SU-DHL-6 (cell line): ENCODE results near the gene XRN2.

Source experiments
- H2AFZ ChIP-seq: fragments of 200-600 bp; sonication (generic); 2 replicates; pipeline ENCODE4 v1.6.1; 2014; ENCODE audit warnings: low read depth, mild to moderate bottlenecking, moderate library complexity, mixed read lengths, antibody characterized with exemption, low read length; ENCODE audit not compliant: severe bottlenecking
- H3F3A ChIP-seq: fragments of 200-600 bp; shearing (Covaris generic); 2 replicates; pipeline ENCODE4 v1.6.0; 2016; ENCODE audit warnings: antibody characterized with exemption, mild to moderate bottlenecking; ENCODE audit not compliant: insufficient read depth
- H3K27ac ChIP-seq: fragments of 200-600 bp; sonication (generic); 2 replicates; pipeline ENCODE4 v1.5.1; 2016; ENCODE audit warnings: low read depth, mild to moderate bottlenecking, low read length, moderate library complexity, mixed read lengths
- H3K27me3 ChIP-seq: fragments of 200-600 bp; sonication (generic), shearing (Covaris generic); 2 replicates; pipeline ENCODE4 v1.6.0; 2014; ENCODE audit warnings: mild to moderate bottlenecking, low read length
- H3K36me3 ChIP-seq: fragments of 200-600 bp; sonication (generic); 2 replicates; pipeline ENCODE4 v1.6.1; 2014; ENCODE audit warnings: mild to moderate bottlenecking, low read length, mixed read lengths
- H3K4me2 ChIP-seq: fragments of 300-600, 200-600 bp; shearing (Covaris generic), sonication (generic); 2 replicates; pipeline ENCODE4 v1.6.0; 2014; ENCODE audit warnings: low read length, low read depth, mild to moderate bottlenecking; ENCODE audit not compliant: poor library complexity, severe bottlenecking
- H3K4me3 ChIP-seq: fragments of 200-600 bp; sonication (generic); 2 replicates; pipeline ENCODE4 v1.5.1; 2014; ENCODE audit warnings: antibody characterized with exemption, low read length, mild to moderate bottlenecking, mixed read lengths; ENCODE audit not compliant: insufficient read depth, poor library complexity, severe bottlenecking
- H3K79me2 ChIP-seq: fragments of 200-600 bp; sonication (generic); 2 replicates; pipeline ENCODE4 v1.6.1; 2014; ENCODE audit warnings: mild to moderate bottlenecking, low read length, moderate library complexity; ENCODE audit not compliant: insufficient read depth
- H3K9ac ChIP-seq: fragments of 200-600 bp; sonication (generic); 2 replicates; pipeline ENCODE4 v1.7.0; 2014; ENCODE audit warnings: mild to moderate bottlenecking, low read length
- H3K9me2 ChIP-seq: fragments of 200-600 bp; sonication (generic); replicated peaks from 2 replicates; pipeline ENCODE4 v1.6.1; 2014; ENCODE audit warnings: low read length; ENCODE audit not compliant: insufficient read depth
- H3K9me3 ChIP-seq: fragments of 200-600 bp; sonication (generic); 2 replicates; pipeline ENCODE4 v1.6.1; 2014; ENCODE audit warnings: low read length, mixed read lengths; ENCODE audit not compliant: insufficient read depth
- H4K20me1 ChIP-seq: fragments of 200-600 bp; sonication (generic); 2 replicates; pipeline ENCODE4 v1.6.1; 2014; ENCODE audit warnings: low read depth, mild to moderate bottlenecking, antibody characterized with exemption, low read length, moderate library complexity, mixed read lengths
- CTCF ChIP-seq: fragments of 200-600 bp; sonication (generic); IDR thresholded peaks from one replicate; pipeline ENCODE4 v1.5.1; 2017; ENCODE audit warnings: antibody characterized with exemption, mild to moderate bottlenecking, low read length, moderate library complexity; ENCODE audit not compliant: insufficient read depth, poor library complexity, severe bottlenecking
- EZH2phosphoT487 ChIP-seq: fragments of 200-600 bp; sonication (generic), shearing (Covaris generic); conservative IDR thresholded peaks from 2 replicates; pipeline ENCODE4 v1.6.1; 2018; ENCODE audit warnings: mild to moderate bottlenecking, antibody characterized with exemption, low read length, moderate library complexity, mixed read lengths

XRN2 gene

DNA sequence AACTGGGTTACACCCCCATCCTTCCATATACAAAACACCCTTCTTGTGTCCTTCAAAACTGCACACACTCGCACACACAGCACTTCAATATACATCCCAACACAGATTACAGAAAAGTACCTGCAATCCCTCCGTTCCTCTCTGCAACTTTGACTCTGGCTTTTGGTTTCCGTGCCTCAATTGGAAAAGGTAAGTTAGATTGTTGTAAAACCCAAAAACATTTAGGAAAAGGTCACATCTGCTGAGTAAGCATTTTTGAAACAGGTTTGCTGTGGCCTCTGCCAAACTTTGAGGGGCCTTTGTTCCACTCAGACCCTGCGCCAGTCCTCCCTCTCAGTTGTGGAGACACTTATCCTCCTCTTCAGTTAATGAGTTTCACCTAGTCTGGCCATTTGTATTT is 90.0 kb downstream of the XRN2 start:
- Histone ChIP-seq H3K27ac (no peak overlapping the region), H3K27me3 (no peaks in the 10 kb centered on the region), H3K9me2 (no peaks in the 10 kb centered on the region), H3K4me2 (no peak overlapping the region), H3K4me3 (no peak overlapping the region), H3K79me2 (no peaks in the 10 kb centered on the region), H3K9me3 (no peaks in the 10 kb centered on the region), H4K20me1 (no peaks in the 10 kb centered on the region), H3F3A (peaks cover 11% of the 10 kb centered on the region; the same call in 1 of the 2 replicates), H3K36me3 (no peaks in the 10 kb centered on the region), H3K9ac (no peak overlapping the region), H2AFZ (no peak overlapping the region)
- no peak for TF ChIP-seq CTCF
- no peak for TF ChIP-seq EZH2phosphoT487

GRCh38 chr20:21393816-21394519 is 90.8 kb downstream of the XRN2 start:
- Histone ChIP-seq H3K36me3 (no peaks in the 10 kb centered on the region), H2AFZ (no peak overlapping the region), H3F3A (peaks cover 11% of the 10 kb centered on the region; the same call in 1 of the 2 replicates), H3K9me2 (no peaks in the 10 kb centered on the region), H3K9me3 (no peaks in the 10 kb centered on the region), H3K27me3 (no peaks in the 10 kb centered on the region), H3K4me3 (no peak overlapping the region), H3K27ac (no peak overlapping the region), H4K20me1 (no peaks in the 10 kb centered on the region), H3K4me2 (no peak overlapping the region), H3K9ac (no peak overlapping the region), H3K79me2 (no peaks in the 10 kb centered on the region)
- TF ChIP-seq EZH2phosphoT487, result no peak
- no peak for TF ChIP-seq CTCF

- no peak for TF ChIP-seq CTCF
- TF ChIP-seq EZH2phosphoT487, result no peak
- Histone ChIP-seq H3K79me2 (no peaks in the 10 kb centered on the region), H3K9me3 (no peaks in the 10 kb centered on the region), H3K9me2 (no peaks in the 10 kb centered on the region), H2AFZ (no peak overlapping the region), H3K4me2 (no peak overlapping the region), H3K27me3 (no peaks in the 10 kb centered on the region), H4K20me1 (no peaks in the 10 kb centered on the region), H3F3A (peaks cover 11% of the 10 kb centered on the region; the same call in 1 of the 2 replicates), H3K27ac (no peak overlapping the region), H3K36me3 (no peaks in the 10 kb centered on the region), H3K4me3 (no peak overlapping the region), H3K9ac (no peak overlapping the region)
These were observed 91.4 kb downstream of the XRN2 start for GRCh38 chr20:21394551-21394950.
